Activated CD8-positive, alpha-beta memory T cell treated with anti-CD3 and anti-CD28 coated beads for 4 hours (primary cell): ENCODE measurements around the gene TNRC6B.
"Not testable (repeated sequence)": the region's sequence is repeated elsewhere in the genome, so short reads cannot be mapped to it uniquely, and the experiment has no call there.

Experiments used
- DNase-seq, 2 donors: peaks; one replicate each; pipeline ENCODE4 v3.0.0-alpha.2; 2020; ENCODE audit warnings: low read depth in 2 of 2

The TNRC6B gene, protein sequence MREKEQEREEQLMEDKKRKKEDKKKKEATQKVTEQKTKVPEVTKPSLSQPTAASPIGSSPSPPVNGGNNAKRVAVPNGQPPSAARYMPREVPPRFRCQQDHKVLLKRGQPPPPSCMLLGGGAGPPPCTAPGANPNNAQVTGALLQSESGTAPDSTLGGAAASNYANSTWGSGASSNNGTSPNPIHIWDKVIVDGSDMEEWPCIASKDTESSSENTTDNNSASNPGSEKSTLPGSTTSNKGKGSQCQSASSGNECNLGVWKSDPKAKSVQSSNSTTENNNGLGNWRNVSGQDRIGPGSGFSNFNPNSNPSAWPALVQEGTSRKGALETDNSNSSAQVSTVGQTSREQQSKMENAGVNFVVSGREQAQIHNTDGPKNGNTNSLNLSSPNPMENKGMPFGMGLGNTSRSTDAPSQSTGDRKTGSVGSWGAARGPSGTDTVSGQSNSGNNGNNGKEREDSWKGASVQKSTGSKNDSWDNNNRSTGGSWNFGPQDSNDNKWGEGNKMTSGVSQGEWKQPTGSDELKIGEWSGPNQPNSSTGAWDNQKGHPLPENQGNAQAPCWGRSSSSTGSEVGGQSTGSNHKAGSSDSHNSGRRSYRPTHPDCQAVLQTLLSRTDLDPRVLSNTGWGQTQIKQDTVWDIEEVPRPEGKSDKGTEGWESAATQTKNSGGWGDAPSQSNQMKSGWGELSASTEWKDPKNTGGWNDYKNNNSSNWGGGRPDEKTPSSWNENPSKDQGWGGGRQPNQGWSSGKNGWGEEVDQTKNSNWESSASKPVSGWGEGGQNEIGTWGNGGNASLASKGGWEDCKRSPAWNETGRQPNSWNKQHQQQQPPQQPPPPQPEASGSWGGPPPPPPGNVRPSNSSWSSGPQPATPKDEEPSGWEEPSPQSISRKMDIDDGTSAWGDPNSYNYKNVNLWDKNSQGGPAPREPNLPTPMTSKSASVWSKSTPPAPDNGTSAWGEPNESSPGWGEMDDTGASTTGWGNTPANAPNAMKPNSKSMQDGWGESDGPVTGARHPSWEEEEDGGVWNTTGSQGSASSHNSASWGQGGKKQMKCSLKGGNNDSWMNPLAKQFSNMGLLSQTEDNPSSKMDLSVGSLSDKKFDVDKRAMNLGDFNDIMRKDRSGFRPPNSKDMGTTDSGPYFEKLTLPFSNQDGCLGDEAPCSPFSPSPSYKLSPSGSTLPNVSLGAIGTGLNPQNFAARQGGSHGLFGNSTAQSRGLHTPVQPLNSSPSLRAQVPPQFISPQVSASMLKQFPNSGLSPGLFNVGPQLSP (N-terminal part only)

DNA sequence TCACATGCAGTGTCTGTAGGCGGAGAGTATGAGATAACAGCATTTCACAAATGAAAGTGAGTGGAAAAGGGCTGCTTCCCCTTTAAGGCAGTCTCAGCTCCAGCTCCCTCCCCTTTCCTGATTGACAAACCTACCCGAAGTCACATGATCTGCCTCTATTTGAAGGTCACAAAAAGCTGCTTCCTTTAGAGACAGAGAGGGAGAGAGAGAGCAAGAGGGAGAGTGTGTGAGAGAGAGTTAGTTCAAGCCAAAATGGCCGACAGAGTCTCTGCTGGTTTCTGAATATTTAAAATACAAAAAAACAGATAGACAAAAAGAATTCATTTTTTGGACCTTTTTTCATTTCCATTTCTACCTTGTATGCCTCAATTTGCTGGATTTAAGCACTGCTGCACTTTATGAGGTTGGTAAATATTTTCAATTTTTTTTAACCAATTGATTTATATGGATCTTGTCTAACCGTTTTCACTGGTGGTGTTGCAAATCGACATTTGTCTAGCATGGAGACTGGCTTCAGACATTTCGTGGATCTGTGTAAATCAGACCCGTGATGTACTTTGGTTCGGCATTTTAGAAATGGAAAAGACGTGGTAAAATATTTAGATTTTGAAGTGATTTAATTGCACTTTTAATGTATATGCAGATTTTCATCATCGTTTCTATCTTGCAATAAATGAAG, at the start of gene TNRC6B:
TNRC6B (plus strand) TSS at position 188 of the 679 bp plus-strand sequence; CDS start at position 399, 211 bp downstream.
- peak; percentile 54 to 68 for DNase-seq

- DNase-seq = no peak
These were observed 48.7 kb upstream of the TNRC6B start for GRCh38 chr22:40128989-40129388.

GRCh38 chr22:40137132-40137531, 40.6 kb upstream of the TNRC6B start:
- no peak for DNase-seq

- no peak for DNase-seq
These were observed 38.9 kb upstream of the TNRC6B start for GRCh38 chr22:40138866-40139265.

- no peak for DNase-seq
These were observed 30.1 kb upstream of the TNRC6B start for GRCh38 chr22:40147388-40148176.

DNA sequence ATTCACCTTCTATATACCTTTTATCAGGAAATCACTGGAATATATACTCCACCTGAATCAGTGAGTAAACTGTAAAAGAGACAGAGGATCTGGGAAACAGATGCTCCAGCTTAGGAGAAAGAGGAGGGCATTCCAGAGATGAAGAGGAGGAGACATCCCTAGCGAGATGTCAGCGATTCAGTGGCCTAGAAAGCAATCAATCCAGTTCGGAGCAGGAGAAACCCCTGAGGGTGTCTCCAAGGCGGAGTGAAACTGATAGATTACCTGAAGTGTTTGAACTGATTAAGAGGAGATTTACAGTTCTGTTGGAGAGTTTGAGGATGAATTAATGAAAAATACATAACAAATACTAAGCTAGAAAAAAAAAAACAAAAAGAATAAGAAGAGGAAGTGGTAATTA, 24.5 kb upstream of the TNRC6B start:
- no peak for DNase-seq

GRCh38 chr22:40153705-40154104, 24.0 kb upstream of the TNRC6B start:
- DNase-seq = no peak

- DNase-seq = no peak
These were observed 21.7 kb upstream of the TNRC6B start for GRCh38 chr22:40156001-40156516.

DNA sequence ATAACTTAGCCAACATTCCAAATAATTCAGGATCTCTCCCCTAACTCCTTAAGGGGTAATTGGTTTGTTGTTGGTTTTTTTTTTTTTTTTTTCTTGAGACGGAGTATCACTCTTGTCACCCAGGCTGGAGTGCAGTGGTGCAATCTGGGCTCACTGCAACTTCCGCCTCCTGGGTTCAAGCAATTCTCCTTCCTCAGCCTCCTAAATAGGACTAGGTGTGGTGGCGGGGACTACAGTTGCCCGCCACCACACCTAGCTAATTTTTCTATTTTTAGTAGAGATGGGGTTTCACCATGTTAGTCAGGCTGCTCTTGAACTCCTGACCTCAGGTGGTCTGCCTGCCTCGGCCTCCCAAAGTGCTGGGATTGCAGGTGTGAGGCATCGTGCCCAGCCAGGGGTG, 21.0 kb upstream of the TNRC6B start:
- DNase-seq = not testable (repeated sequence)

GRCh38 chr22:40157330-40157945, 20.3 kb upstream of the TNRC6B start:
- DNase-seq = no peak

- no peak for DNase-seq
These were observed 16.5 kb upstream of the TNRC6B start for GRCh38 chr22:40161194-40161593.

GRCh38 chr22:40165537-40165936, 12.2 kb upstream of the TNRC6B start:
- not testable (repeated sequence) for DNase-seq

GRCh38 chr22:40175611-40176244, 2.0 kb upstream of the TNRC6B start:
- DNase-seq = no peak

DNA sequence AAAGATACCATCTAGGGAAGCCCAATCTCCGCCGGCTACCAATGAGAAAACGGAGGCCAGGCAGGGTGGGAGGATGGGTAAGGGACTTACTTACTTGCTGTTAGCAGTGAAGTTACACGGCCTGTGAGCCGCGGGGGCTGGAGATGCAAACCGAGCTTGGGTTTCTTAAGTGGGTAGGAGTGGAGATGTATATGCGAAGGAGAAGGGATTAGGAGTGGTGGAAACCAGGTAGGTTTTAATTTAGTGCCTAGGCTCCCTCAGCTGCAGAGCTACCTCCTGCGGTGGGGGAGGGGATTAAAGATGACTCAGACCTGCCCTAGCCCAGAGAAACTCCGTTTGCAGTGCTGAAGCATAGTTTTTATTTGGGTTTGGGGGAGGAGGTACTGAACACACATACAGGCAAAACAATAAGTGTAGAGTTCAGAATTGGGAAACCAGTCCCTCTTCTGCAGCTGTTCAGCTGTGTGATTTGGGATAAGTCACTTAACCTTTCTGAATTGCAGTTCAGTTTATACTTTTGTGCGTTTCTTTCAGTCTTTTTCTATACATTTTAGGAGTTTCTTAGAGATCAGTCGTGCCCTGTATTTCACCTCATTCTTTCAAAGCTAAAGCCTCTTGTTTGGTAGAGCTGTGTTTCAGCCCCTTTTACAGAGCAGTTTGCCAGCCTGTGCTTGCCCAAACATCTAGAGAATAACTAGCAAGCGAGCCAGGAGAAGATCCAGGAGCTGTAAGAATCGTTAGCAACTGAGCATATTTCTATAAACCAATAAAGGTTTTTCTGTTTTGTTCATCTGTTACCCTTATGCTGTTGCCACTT, 596 bp upstream of the TNRC6B start:
- peak; percentile 34 to 69 for DNase-seq

- no peak for DNase-seq
These were observed 988 bp downstream of the TNRC6B start for GRCh38 chr22:40178417-40179409.

GRCh38 chr22:40179526-40179925, 1.8 kb downstream of the TNRC6B start:
- DNase-seq = no peak

GRCh38 chr22:40180403-40180802, 2.7 kb downstream of the TNRC6B start:
- no peak for DNase-seq
